Cerebellar nuclear complex (tissue), 1 donor: ENCODE data around the gene PSG1.
"Not testable (repeated sequence)": the region's sequence is repeated elsewhere in the genome, so short reads cannot be mapped to it uniquely, and the experiment has no call there.

Source experiments
- DNase-seq, 2 experiments: peaks; one replicate each; lab custom pipeline; 2025; lab: John Stamatoyannopoulos, UW

PSG1 gene

DNA sequence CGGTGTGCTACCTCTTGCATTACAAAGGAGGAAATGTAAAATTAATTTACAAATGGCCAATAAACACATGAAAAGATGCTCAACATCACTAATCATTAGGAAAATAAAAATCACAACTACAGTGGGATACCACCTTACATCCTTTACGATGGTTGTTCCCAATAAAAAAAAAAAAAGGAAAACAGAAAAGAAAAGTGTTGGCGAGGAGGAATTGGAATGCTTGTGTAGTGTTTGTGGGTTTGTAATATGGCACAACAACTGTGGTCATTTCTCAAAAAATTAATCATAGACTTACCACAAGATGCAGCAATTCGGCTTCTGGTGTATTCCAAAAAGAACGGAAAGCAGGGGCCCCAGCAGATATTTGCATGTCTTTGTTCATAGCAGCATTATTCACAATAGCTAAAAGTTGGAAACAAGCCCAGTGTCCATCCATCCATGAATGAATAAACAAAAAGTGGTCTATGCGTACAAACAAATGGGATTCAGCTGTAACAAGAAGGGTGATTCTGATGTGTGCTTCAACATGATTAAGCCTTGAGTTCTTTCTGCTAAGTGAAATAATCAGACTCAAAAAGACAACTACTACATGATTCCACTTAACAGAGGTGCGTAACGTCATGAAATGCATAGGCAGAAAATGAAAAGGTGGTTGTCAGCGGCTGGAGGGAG lies 58.1 kb downstream of the PSG1 start:
- DNase-seq: not testable (repeated sequence)

- not testable (repeated sequence) for DNase-seq
These were observed 59.4 kb downstream of the PSG1 start for GRCh38 chr19:42819960-42820650.

DNA sequence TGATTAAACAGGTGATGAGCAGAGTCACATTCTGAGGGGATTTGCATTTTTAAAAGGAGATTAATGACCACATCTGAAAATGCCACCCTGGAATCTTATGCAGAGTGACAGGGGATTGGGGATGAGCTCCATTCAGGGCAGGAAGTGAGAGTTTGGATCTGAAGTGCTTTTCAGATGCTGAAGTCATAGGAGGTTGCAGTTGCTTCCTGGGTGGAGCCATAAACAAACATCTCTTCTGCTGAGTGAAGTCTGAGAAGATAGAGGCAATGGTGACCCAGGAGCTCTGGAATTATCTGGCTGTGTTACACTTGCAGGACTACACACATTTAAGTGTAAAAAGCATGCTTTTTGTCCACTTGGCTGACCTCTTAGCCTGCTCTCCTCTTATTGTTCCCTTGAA lies 62.6 kb downstream of the PSG1 start:
- no peak for DNase-seq
